Panc1 (cell line): Measurements from ENCODE around the gene APCDD1. TPM values are rescaled to one million over a fixed set of nuclear protein-coding genes. Genes with fewer than 3 reads are reported as not detected.

Experiments used
- ATAC-seq: fragments of 200-7000 bp; cut with Tn5 transposase; 2 replicates; pipeline ENCODE4 v1.9.1; 2020; ENCODE audit warnings: mild to moderate bottlenecking, moderate library complexity
- BruUV-seq: library from RNA; stranded (reverse); fragments of 400-500 nt; replicated peaks from 2 replicates; lab custom pipeline; 2021; lab: Mats Ljungman, UMichigan
- CTCF ChIA-PET: fragments of 300-600 bp; sonication (Branson Sonifier 250); formaldehyde crosslinking; loops from one replicate; lab custom pipeline; 2022; ENCODE audit warnings: antibody characterized with exemption; lab: Charles Lee
- POLR2A ChIA-PET: fragments of 300-600 bp; sonication (Branson Sonifier 250); formaldehyde crosslinking; loops from one replicate; lab custom pipeline; 2022; ENCODE audit warnings: antibody characterized with exemption; lab: Charles Lee
- DNase-seq: peaks from one replicate; pipeline ENCODE4 v3.0.0-alpha.2; 2010; ENCODE audit warnings: low read depth, low spot score
- H3K27ac ChIP-seq: 2 replicates; pipeline ENCODE4 v1.5.1; 2011; ENCODE audit warnings: mild to moderate bottlenecking, low read length, inconsistent platforms
- H3K27me3 ChIP-seq: fragments of 200-500 bp; sonication (Bioruptor generic); 2 replicates; pipeline ENCODE4 v1.6.0; 2014; ENCODE audit warnings: low read length, inconsistent platforms; ENCODE audit not compliant: control insufficient read depth, insufficient read depth
- H3K36me3 ChIP-seq: fragments of 200-500 bp; sonication (Bioruptor generic); 2 replicates; pipeline ENCODE4 v1.5.1; 2014; ENCODE audit warnings: inconsistent platforms, mild to moderate bottlenecking, low read length, moderate library complexity; ENCODE audit not compliant: control insufficient read depth, insufficient read depth
- H3K4me1 ChIP-seq: 2 replicates; pipeline ENCODE4 v1.5.1; 2011; ENCODE audit warnings: inconsistent platforms, mild to moderate bottlenecking, low read length, moderate library complexity; ENCODE audit not compliant: control insufficient read depth, insufficient read depth
- H3K4me3 ChIP-seq, 2 experiments: 2 replicates each; pipeline ENCODE4 v1.5.1; 2011 to 2012; ENCODE audit warnings: low read depth in 2 of 2, low read length in 2 of 2, mild to moderate bottlenecking in 2 of 2, inconsistent platforms in 1 of 2, moderate library complexity in 1 of 2
- H3K9me3 ChIP-seq: fragments of 200-500 bp; sonication (Bioruptor generic); 2 replicates; pipeline ENCODE4 v1.5.1; 2014; ENCODE audit warnings: low read depth, mild to moderate bottlenecking, inconsistent platforms, low read length, moderate library complexity; ENCODE audit not compliant: control insufficient read depth, insufficient read depth
- POLR2AphosphoS5 ChIP-seq: IDR thresholded peaks from 2 replicates; pipeline ENCODE4 v1.6.1; 2012; ENCODE audit warnings: mild to moderate bottlenecking, low read depth, low read length, moderate library complexity
- SIN3A ChIP-seq: IDR thresholded peaks from 2 replicates; pipeline ENCODE4 v1.6.1; 2012; ENCODE audit warnings: low read depth, mild to moderate bottlenecking, low read length, moderate library complexity, borderline replicate concordance; ENCODE audit not compliant: insufficient read depth
- TCF7L2 ChIP-seq: IDR thresholded peaks from 2 replicates; pipeline ENCODE4 v1.6.1; 2011; ENCODE audit warnings: mild to moderate bottlenecking, low read depth, low read length, inconsistent platforms
- in situ Hi-C: cut with HindIII; loops from 2 replicates; pipeline ENCODE4 v1.10.0; 2016; ENCODE audit warnings: low sequenced_read_pairs, low pct_unique_long_range_greater_than_20kb
- intact Hi-C: fragments of 100-400 bp; cut with micrococcal nuclease; formaldehyde crosslinking; loops from one replicate; pipeline ENCODE4 v1.10.0; 2022; ENCODE audit not compliant: unreplicated experiment
- total RNA-seq: library from RNA; stranded (reverse); gene quantifications from one replicate; pipeline ENCODE4 v1.2.1, GENCODE V29; 2021; ENCODE audit not compliant: unreplicated experiment
- TF ChIP-seq, protein P1 (sequence below): fragments of 450-650 bp; IDR thresholded peaks from 2 replicates; pipeline ENCODE4 v1.5.1; 2017; ENCODE audit warnings: mild to moderate bottlenecking
- TF ChIP-seq, protein P2 (sequence below), 2 experiments: IDR thresholded peaks; 2 replicates each; pipeline ENCODE4 v1.6.1; 2011 to 2012; ENCODE audit warnings: low read depth in 2 of 2, control low read depth in 1 of 2, low read length in 1 of 2, mild to moderate bottlenecking in 1 of 2, moderate library complexity in 1 of 2; ENCODE audit not compliant: insufficient read depth in 1 of 2

The APCDD1 gene
- total RNA-seq, 1 experiment from 2014 or later = 0.36 TPM

GRCh38 chr18:10436160-10436559, 18.3 kb upstream of the APCDD1 start:
- Histone ChIP-seq H3K4me3 (no peak overlapping the region), H3K4me1 (no peaks in the 10 kb centered on the region), H3K9me3 (no peaks in the 10 kb centered on the region), H3K36me3 (no peaks in the 10 kb centered on the region), H3K27me3 (0 out of 2 replicates have a peak, but pooled peaks cover 2% of the 10 kb centered on the region), H3K27ac (no peak overlapping the region)
- CTCF ChIA-PET = no interaction called here
- DNase-seq (no peak), ATAC-seq (no peak)
- no peak for TF ChIP-seq TCF7L2
- TF ChIP-seq, protein P1, sequence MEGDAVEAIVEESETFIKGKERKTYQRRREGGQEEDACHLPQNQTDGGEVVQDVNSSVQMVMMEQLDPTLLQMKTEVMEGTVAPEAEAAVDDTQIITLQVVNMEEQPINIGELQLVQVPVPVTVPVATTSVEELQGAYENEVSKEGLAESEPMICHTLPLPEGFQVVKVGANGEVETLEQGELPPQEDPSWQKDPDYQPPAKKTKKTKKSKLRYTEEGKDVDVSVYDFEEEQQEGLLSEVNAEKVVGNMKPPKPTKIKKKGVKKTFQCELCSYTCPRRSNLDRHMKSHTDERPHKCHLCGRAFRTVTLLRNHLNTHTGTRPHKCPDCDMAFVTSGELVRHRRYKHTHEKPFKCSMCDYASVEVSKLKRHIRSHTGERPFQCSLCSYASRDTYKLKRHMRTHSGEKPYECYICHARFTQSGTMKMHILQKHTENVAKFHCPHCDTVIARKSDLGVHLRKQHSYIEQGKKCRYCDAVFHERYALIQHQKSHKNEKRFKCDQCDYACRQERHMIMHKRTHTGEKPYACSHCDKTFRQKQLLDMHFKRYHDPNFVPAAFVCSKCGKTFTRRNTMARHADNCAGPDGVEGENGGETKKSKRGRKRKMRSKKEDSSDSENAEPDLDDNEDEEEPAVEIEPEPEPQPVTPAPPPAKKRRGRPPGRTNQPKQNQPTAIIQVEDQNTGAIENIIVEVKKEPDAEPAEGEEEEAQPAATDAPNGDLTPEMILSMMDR = no peak
- TF ChIP-seq SIN3A = no peak
- TF ChIP-seq, protein P2, sequence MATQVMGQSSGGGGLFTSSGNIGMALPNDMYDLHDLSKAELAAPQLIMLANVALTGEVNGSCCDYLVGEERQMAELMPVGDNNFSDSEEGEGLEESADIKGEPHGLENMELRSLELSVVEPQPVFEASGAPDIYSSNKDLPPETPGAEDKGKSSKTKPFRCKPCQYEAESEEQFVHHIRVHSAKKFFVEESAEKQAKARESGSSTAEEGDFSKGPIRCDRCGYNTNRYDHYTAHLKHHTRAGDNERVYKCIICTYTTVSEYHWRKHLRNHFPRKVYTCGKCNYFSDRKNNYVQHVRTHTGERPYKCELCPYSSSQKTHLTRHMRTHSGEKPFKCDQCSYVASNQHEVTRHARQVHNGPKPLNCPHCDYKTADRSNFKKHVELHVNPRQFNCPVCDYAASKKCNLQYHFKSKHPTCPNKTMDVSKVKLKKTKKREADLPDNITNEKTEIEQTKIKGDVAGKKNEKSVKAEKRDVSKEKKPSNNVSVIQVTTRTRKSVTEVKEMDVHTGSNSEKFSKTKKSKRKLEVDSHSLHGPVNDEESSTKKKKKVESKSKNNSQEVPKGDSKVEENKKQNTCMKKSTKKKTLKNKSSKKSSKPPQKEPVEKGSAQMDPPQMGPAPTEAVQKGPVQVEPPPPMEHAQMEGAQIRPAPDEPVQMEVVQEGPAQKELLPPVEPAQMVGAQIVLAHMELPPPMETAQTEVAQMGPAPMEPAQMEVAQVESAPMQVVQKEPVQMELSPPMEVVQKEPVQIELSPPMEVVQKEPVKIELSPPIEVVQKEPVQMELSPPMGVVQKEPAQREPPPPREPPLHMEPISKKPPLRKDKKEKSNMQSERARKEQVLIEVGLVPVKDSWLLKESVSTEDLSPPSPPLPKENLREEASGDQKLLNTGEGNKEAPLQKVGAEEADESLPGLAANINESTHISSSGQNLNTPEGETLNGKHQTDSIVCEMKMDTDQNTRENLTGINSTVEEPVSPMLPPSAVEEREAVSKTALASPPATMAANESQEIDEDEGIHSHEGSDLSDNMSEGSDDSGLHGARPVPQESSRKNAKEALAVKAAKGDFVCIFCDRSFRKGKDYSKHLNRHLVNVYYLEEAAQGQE (IDR thresholded peaks at IDR 0.05; ENCODE audit: insufficient read depth in 1 of 2, low read depth in 2 of 2, low read length in 1 of 2) = no peak
- TF ChIP-seq POLR2AphosphoS5 = no peak
- POLR2A ChIA-PET = no interaction called here
- no TSS peak for BruUV-seq
- in situ Hi-C loops (no loop called here), intact Hi-C loops (no loop called here)

GRCh38 chr18:10437837-10438236, 16.6 kb upstream of the APCDD1 start:
- Histone ChIP-seq H3K4me1 (no peaks in the 10 kb centered on the region), H3K27ac (no peak overlapping the region), H3K4me3 (no peak overlapping the region), H3K9me3 (no peaks in the 10 kb centered on the region), H3K36me3 (no peaks in the 10 kb centered on the region), H3K27me3 (0 out of 2 replicates have a peak, but pooled peaks cover 2% of the 10 kb centered on the region)
- in situ Hi-C loops = no loop called here
- ChIA-PET CTCF (interaction anchor here (0.7 kb wide), 1 partner anchor 81 kb away, joined by 3 read pairs; no protein-coding TSS in a partner anchor), POLR2A (no interaction called here)
- BruUV-seq = no TSS peak
- DNase-seq (peak; percentile 5), ATAC-seq (no peak)
- TF ChIP-seq SIN3A = no peak
- TF ChIP-seq, protein P1 = peak; percentile 55; the same call in 1 of the 2 replicates
- intact Hi-C loops = no loop called here
